Measurements from ENCODE around the gene MAPKAP1. TPM values are rescaled to one million over a fixed set of nuclear protein-coding genes. Genes with fewer than 3 reads are reported as not detected.

Gene MAPKAP1
- total RNA-seq, 2 donors from 2014 or later = 73.4 to 81.5 TPM

DNA sequence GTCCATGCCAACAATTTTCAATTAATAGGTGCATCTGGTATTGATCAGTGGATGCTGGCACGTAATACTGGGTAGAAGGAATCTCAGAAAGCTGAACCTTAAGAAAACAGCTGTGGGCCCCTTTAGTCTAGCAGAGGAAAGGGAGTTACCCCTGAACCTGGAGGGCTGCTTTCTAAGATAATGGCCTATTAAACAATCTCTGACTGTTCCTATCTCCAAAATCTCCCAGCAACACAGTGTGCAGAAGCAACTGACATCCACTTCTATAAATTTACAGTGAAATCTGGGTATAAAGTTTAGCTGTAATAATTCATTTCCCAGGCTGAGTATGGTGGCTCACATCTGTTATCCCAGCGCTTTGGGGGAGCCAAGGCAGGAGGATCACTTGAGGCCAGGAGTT is 198.8 kb downstream of the MAPKAP1 start:
- TF ChIP-seq CTCF (IDR thresholded peaks at IDR 0.05) = no peak
- Histone ChIP-seq H3K36me3 (no peaks in the 10 kb centered on the region), H3K27me3 (replicated peaks; ENCODE audit: insufficient read depth) (no peaks in the 10 kb centered on the region), H3K4me1 (ENCODE audit: control insufficient read depth in 1 of 2, low read depth in 2 of 2) (peaks cover 0 to 16% of the 10 kb centered on the region in 2 donors), H3K9me3 (no peaks in the 10 kb centered on the region), H3K27ac (no peak overlapping the region), H3K4me3 (no peak overlapping the region)
- DNase-seq (ENCODE audit: low spot score) = no peak
- no peak for ATAC-seq (ENCODE audit: insufficient number of reproducible peaks, low FRiP score, low read depth)

DNA sequence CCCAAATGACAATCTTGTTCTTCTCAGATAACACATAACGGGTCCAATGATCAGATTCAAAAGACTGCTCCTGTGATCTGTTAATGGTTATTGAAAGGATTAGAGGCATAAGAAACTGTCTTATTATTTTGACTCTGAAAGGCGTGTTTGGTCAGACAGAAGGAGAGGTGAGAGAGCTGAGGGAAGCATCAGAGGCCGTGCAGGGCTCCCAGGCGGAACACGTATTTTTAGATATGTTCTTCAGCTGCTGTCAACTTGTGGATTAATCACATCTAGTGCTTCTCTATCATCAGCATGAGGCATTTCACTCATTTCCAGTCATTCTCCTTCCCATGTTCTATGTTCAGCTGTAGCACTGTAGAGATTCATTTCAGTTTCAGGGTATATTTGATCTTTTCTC is 199.8 kb downstream of the MAPKAP1 start:
- Histone ChIP-seq H3K4me3 (no peak overlapping the region), H3K9me3 (no peaks in the 10 kb centered on the region), H3K36me3 (no peaks in the 10 kb centered on the region), H3K4me1 (ENCODE audit: control insufficient read depth in 1 of 2, low read depth in 2 of 2) (peaks cover 0 to 10% of the 10 kb centered on the region in 2 donors), H3K27me3 (replicated peaks; ENCODE audit: insufficient read depth) (no peaks in the 10 kb centered on the region), H3K27ac (no peak overlapping the region)
- ATAC-seq (ENCODE audit: insufficient number of reproducible peaks, low FRiP score, low read depth) (no peak), DNase-seq (ENCODE audit: low spot score) (no peak)
- TF ChIP-seq CTCF (IDR thresholded peaks at IDR 0.05) = no peak

GRCh38 chr9:125505988-125506438 is 201.0 kb downstream of the MAPKAP1 start:
- H3K9me3 ChIP-seq = no peaks in the 10 kb centered on the region
- TF ChIP-seq CTCF (IDR thresholded peaks at IDR 0.05) = no peak
- H3K4me3 ChIP-seq = no peak overlapping the region
- H3K36me3 ChIP-seq = no peaks in the 10 kb centered on the region
- DNase-seq (ENCODE audit: low spot score) (no peak), ATAC-seq (ENCODE audit: insufficient number of reproducible peaks, low FRiP score, low read depth) (no peak)
- H3K4me1 ChIP-seq (ENCODE audit: control insufficient read depth in 1 of 2, low read depth in 2 of 2) = peaks cover 0 to 10% of the 10 kb centered on the region in 2 donors
- no peak overlapping the region for H3K27ac ChIP-seq
- H3K27me3 ChIP-seq (replicated peaks; ENCODE audit: insufficient read depth) = no peaks in the 10 kb centered on the region

- no peak for TF ChIP-seq CTCF (IDR thresholded peaks at IDR 0.05)
- DNase-seq (ENCODE audit: low spot score) = no peak
- H3K36me3 ChIP-seq = no peaks in the 10 kb centered on the region
- no peak for ATAC-seq (ENCODE audit: insufficient number of reproducible peaks, low FRiP score, low read depth)
- H3K4me1 ChIP-seq (ENCODE audit: control insufficient read depth in 1 of 2, low read depth in 2 of 2) = peaks cover 0 to 10% of the 10 kb centered on the region in 2 donors
- no peak overlapping the region for H3K4me3 ChIP-seq
- no peaks in the 10 kb centered on the region for H3K27me3 ChIP-seq (replicated peaks; ENCODE audit: insufficient read depth)
- H3K9me3 ChIP-seq = no peaks in the 10 kb centered on the region
- no peak overlapping the region for H3K27ac ChIP-seq
Observed at GRCh38 chr9:125504616-125505015, 202.4 kb downstream of the MAPKAP1 start.

- ATAC-seq (ENCODE audit: insufficient number of reproducible peaks, low FRiP score, low read depth) (no peak), DNase-seq (ENCODE audit: low spot score) (no peak)
- H3K9me3 ChIP-seq = no peaks in the 10 kb centered on the region
- no peaks in the 10 kb centered on the region for H3K27me3 ChIP-seq (replicated peaks; ENCODE audit: insufficient read depth)
- H3K4me1 ChIP-seq (ENCODE audit: control insufficient read depth in 1 of 2, low read depth in 2 of 2) = no peaks in the 10 kb centered on the region
- no peak for TF ChIP-seq CTCF (IDR thresholded peaks at IDR 0.05)
- H3K36me3 ChIP-seq = no peaks in the 10 kb centered on the region
- no peak overlapping the region for H3K4me3 ChIP-seq
- H3K27ac ChIP-seq = no peak overlapping the region
Observed at GRCh38 chr9:125497906-125498305, 209.1 kb downstream of the MAPKAP1 start.

All from thoracic aorta (tissue), 2 donors.